Measurements from ENCODE around the gene PCDH7.
A peak's percentile ranks its signal among the peaks of the same experiment; 100 is the strongest.

The PCDH7 gene

GRCh38 chr4:30722092-30722358, 1.9 kb downstream of the PCDH7 start:
- no peak for TF ChIP-seq ZFX (IDR thresholded peaks at IDR 0.05)
- peak; percentile 32 for TF ChIP-seq CTCF (conservative IDR thresholded peaks at IDR 0.05)

GRCh38 chr4:30722359-30723200, 2.4 kb downstream of the PCDH7 start:
- no peak for TF ChIP-seq CTCF (conservative IDR thresholded peaks at IDR 0.05)
- no peak for TF ChIP-seq ZFX (IDR thresholded peaks at IDR 0.05)
- H3K27ac ChIP-seq, result peak overlapping the region; percentile 68; the same call in 1 of the 2 replicates

More at GRCh38 chr4:30722092-30722358, 1.9 kb downstream of the PCDH7 start:
- peak overlapping the region; percentile 68; the same call in 1 of the 2 replicates for H3K27ac ChIP-seq

- peak overlapping the region; percentile 68; the same call in 1 of the 2 replicates for H3K27ac ChIP-seq
- TF ChIP-seq ZFX (IDR thresholded peaks at IDR 0.05), result no peak
- no peak for TF ChIP-seq CTCF (conservative IDR thresholded peaks at IDR 0.05)
These were observed 3.2 kb downstream of the PCDH7 start for GRCh38 chr4:30723201-30723955.

GRCh38 chr4:30724247-30724646, 4.1 kb downstream of the PCDH7 start:
- H3K27ac ChIP-seq, result no peak overlapping the region

GRCh38 chr4:30725562-30725961, 5.4 kb downstream of the PCDH7 start:
- no peak for TF ChIP-seq CTCF (conservative IDR thresholded peaks at IDR 0.05)
- no peak for TF ChIP-seq ZFX (IDR thresholded peaks at IDR 0.05)
- no peak overlapping the region for H3K27ac ChIP-seq

More at GRCh38 chr4:30724247-30724646, 4.1 kb downstream of the PCDH7 start:
- TF ChIP-seq CTCF (conservative IDR thresholded peaks at IDR 0.05), result no peak
- no peak for TF ChIP-seq ZFX (IDR thresholded peaks at IDR 0.05)

- H3K27ac ChIP-seq, result no peak overlapping the region
- no peak for TF ChIP-seq ZFX (IDR thresholded peaks at IDR 0.05)
- TF ChIP-seq CTCF (conservative IDR thresholded peaks at IDR 0.05), result no peak
These were observed 6.0 kb downstream of the PCDH7 start for GRCh38 chr4:30726090-30726675.

- no peak overlapping the region for H3K27ac ChIP-seq
- TF ChIP-seq CTCF (conservative IDR thresholded peaks at IDR 0.05) (no peak), ZFX (IDR thresholded peaks at IDR 0.05) (no peak)
These were observed 7.2 kb downstream of the PCDH7 start for GRCh38 chr4:30727409-30727808.

Data from C4-2B (cell line).